Panc1 (cell line): ENCODE measurements around the gene ARHGEF28. TPM values are rescaled to one million over a fixed set of nuclear protein-coding genes. Genes with fewer than 3 reads are reported as not detected.

Source experiments
- ATAC-seq: fragments of 200-7000 bp; cut with Tn5 transposase; 2 replicates; pipeline ENCODE4 v1.9.1; 2020; ENCODE audit warnings: mild to moderate bottlenecking, moderate library complexity
- BruUV-seq: library from RNA; stranded (reverse); fragments of 400-500 nt; replicated peaks from 2 replicates; lab custom pipeline; 2021; lab: Mats Ljungman, UMichigan
- CTCF ChIA-PET: fragments of 300-600 bp; sonication (Branson Sonifier 250); formaldehyde crosslinking; loops from one replicate; lab custom pipeline; 2022; ENCODE audit warnings: antibody characterized with exemption; lab: Charles Lee
- POLR2A ChIA-PET: fragments of 300-600 bp; sonication (Branson Sonifier 250); formaldehyde crosslinking; loops from one replicate; lab custom pipeline; 2022; ENCODE audit warnings: antibody characterized with exemption; lab: Charles Lee
- DNase-seq: peaks from one replicate; pipeline ENCODE4 v3.0.0-alpha.2; 2010; ENCODE audit warnings: low read depth, low spot score
- H3K27ac ChIP-seq: 2 replicates; pipeline ENCODE4 v1.5.1; 2011; ENCODE audit warnings: mild to moderate bottlenecking, low read length, inconsistent platforms
- H3K27me3 ChIP-seq: fragments of 200-500 bp; sonication (Bioruptor generic); 2 replicates; pipeline ENCODE4 v1.6.0; 2014; ENCODE audit warnings: low read length, inconsistent platforms; ENCODE audit not compliant: control insufficient read depth, insufficient read depth
- H3K36me3 ChIP-seq: fragments of 200-500 bp; sonication (Bioruptor generic); 2 replicates; pipeline ENCODE4 v1.5.1; 2014; ENCODE audit warnings: inconsistent platforms, mild to moderate bottlenecking, low read length, moderate library complexity; ENCODE audit not compliant: control insufficient read depth, insufficient read depth
- H3K4me1 ChIP-seq: 2 replicates; pipeline ENCODE4 v1.5.1; 2011; ENCODE audit warnings: inconsistent platforms, mild to moderate bottlenecking, low read length, moderate library complexity; ENCODE audit not compliant: control insufficient read depth, insufficient read depth
- H3K4me3 ChIP-seq, 2 experiments: 2 replicates each; pipeline ENCODE4 v1.5.1; 2011 to 2012; ENCODE audit warnings: low read depth in 2 of 2, low read length in 2 of 2, mild to moderate bottlenecking in 2 of 2, inconsistent platforms in 1 of 2, moderate library complexity in 1 of 2
- H3K9me3 ChIP-seq: fragments of 200-500 bp; sonication (Bioruptor generic); 2 replicates; pipeline ENCODE4 v1.5.1; 2014; ENCODE audit warnings: low read depth, mild to moderate bottlenecking, inconsistent platforms, low read length, moderate library complexity; ENCODE audit not compliant: control insufficient read depth, insufficient read depth
- POLR2AphosphoS5 ChIP-seq: IDR thresholded peaks from 2 replicates; pipeline ENCODE4 v1.6.1; 2012; ENCODE audit warnings: mild to moderate bottlenecking, low read depth, low read length, moderate library complexity
- SIN3A ChIP-seq: IDR thresholded peaks from 2 replicates; pipeline ENCODE4 v1.6.1; 2012; ENCODE audit warnings: low read depth, mild to moderate bottlenecking, low read length, moderate library complexity, borderline replicate concordance; ENCODE audit not compliant: insufficient read depth
- TCF7L2 ChIP-seq: IDR thresholded peaks from 2 replicates; pipeline ENCODE4 v1.6.1; 2011; ENCODE audit warnings: mild to moderate bottlenecking, low read depth, low read length, inconsistent platforms
- in situ Hi-C: cut with HindIII; loops from 2 replicates; pipeline ENCODE4 v1.10.0; 2016; ENCODE audit warnings: low sequenced_read_pairs, low pct_unique_long_range_greater_than_20kb
- intact Hi-C: fragments of 100-400 bp; cut with micrococcal nuclease; formaldehyde crosslinking; loops from one replicate; pipeline ENCODE4 v1.10.0; 2022; ENCODE audit not compliant: unreplicated experiment
- total RNA-seq: library from RNA; stranded (reverse); gene quantifications from one replicate; pipeline ENCODE4 v1.2.1, GENCODE V29; 2021; ENCODE audit not compliant: unreplicated experiment
- TF ChIP-seq, protein P1 (sequence below): fragments of 450-650 bp; IDR thresholded peaks from 2 replicates; pipeline ENCODE4 v1.5.1; 2017; ENCODE audit warnings: mild to moderate bottlenecking
- TF ChIP-seq, protein P2 (sequence below), 2 experiments: IDR thresholded peaks; 2 replicates each; pipeline ENCODE4 v1.6.1; 2011 to 2012; ENCODE audit warnings: low read depth in 2 of 2, control low read depth in 1 of 2, low read length in 1 of 2, mild to moderate bottlenecking in 1 of 2, moderate library complexity in 1 of 2; ENCODE audit not compliant: insufficient read depth in 1 of 2

The ARHGEF28 gene
- total RNA-seq, 1 experiment from 2014 or later, result 34.8 TPM

DNA sequence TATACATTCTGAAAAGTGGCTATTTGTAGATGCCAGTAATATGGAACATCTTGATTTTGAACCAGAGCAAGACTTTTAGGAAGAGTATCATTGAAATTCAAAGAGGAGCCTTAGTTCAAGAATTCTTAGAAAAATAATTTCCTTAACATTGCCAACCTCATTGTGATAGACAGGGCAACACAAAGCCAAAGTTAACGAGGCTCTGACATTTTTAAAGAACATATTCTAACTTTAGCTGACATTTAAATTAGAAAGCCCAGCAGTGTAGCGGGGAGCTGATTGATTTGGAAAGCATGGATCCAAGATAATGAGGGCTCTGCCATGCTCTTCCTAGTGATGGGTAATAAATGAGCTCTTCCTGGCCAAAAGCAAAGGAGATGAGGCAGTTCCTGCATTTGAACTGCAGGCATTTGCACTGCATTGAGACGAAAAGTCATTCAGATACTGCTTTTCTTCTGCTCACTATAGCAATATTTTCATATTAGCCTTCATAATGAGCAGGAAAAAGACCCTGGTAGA lies 325.0 kb downstream of the ARHGEF28 start:
- H3K36me3 ChIP-seq, result no peaks in the 10 kb centered on the region
- ATAC-seq (no peak), DNase-seq (no peak)
- ChIA-PET POLR2A (no interaction called here), CTCF (no interaction called here)
- no peak overlapping the region for H3K4me3 ChIP-seq
- in situ Hi-C loops, result no loop called here
- TF ChIP-seq, protein P1, sequence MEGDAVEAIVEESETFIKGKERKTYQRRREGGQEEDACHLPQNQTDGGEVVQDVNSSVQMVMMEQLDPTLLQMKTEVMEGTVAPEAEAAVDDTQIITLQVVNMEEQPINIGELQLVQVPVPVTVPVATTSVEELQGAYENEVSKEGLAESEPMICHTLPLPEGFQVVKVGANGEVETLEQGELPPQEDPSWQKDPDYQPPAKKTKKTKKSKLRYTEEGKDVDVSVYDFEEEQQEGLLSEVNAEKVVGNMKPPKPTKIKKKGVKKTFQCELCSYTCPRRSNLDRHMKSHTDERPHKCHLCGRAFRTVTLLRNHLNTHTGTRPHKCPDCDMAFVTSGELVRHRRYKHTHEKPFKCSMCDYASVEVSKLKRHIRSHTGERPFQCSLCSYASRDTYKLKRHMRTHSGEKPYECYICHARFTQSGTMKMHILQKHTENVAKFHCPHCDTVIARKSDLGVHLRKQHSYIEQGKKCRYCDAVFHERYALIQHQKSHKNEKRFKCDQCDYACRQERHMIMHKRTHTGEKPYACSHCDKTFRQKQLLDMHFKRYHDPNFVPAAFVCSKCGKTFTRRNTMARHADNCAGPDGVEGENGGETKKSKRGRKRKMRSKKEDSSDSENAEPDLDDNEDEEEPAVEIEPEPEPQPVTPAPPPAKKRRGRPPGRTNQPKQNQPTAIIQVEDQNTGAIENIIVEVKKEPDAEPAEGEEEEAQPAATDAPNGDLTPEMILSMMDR, result no peak
- TF ChIP-seq SIN3A (no peak), TCF7L2 (no peak), POLR2AphosphoS5 (no peak)
- TF ChIP-seq, protein P2, sequence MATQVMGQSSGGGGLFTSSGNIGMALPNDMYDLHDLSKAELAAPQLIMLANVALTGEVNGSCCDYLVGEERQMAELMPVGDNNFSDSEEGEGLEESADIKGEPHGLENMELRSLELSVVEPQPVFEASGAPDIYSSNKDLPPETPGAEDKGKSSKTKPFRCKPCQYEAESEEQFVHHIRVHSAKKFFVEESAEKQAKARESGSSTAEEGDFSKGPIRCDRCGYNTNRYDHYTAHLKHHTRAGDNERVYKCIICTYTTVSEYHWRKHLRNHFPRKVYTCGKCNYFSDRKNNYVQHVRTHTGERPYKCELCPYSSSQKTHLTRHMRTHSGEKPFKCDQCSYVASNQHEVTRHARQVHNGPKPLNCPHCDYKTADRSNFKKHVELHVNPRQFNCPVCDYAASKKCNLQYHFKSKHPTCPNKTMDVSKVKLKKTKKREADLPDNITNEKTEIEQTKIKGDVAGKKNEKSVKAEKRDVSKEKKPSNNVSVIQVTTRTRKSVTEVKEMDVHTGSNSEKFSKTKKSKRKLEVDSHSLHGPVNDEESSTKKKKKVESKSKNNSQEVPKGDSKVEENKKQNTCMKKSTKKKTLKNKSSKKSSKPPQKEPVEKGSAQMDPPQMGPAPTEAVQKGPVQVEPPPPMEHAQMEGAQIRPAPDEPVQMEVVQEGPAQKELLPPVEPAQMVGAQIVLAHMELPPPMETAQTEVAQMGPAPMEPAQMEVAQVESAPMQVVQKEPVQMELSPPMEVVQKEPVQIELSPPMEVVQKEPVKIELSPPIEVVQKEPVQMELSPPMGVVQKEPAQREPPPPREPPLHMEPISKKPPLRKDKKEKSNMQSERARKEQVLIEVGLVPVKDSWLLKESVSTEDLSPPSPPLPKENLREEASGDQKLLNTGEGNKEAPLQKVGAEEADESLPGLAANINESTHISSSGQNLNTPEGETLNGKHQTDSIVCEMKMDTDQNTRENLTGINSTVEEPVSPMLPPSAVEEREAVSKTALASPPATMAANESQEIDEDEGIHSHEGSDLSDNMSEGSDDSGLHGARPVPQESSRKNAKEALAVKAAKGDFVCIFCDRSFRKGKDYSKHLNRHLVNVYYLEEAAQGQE (IDR thresholded peaks at IDR 0.05; ENCODE audit: insufficient read depth in 1 of 2, low read depth in 2 of 2, low read length in 1 of 2), result no peak
- intact Hi-C loops, result no loop called here
- H3K4me1 ChIP-seq, result no peaks in the 10 kb centered on the region
- H3K9me3 ChIP-seq, result no peaks in the 10 kb centered on the region
- H3K27ac ChIP-seq, result no peak overlapping the region
- no peaks in the 10 kb centered on the region; the same call in 1 of the 2 replicates for H3K27me3 ChIP-seq
- BruUV-seq, result no TSS peak

DNA sequence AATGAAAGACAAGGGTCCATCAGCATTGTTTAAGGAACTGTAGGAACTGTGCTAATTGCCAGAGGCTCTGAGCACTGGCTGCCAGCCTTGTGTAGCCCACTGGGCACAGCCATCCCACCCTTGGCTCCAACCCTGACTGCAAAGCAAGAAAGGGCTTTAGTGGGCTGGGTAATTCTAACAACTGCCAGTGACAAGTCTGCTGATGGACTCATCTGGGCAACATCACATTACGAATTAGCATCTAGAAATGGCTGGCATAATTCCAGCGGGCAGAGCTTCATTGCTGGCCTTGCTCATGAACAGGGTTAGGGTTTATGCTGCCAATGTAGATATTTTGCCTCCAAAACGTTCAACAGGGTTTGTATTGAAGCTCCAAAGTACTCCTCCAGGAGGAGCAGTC lies 326.9 kb downstream of the ARHGEF28 start:
- Histone ChIP-seq H3K36me3 (no peaks in the 10 kb centered on the region), H3K4me1 (no peaks in the 10 kb centered on the region), H3K4me3 (no peak overlapping the region), H3K9me3 (no peaks in the 10 kb centered on the region), H3K27ac (no peak overlapping the region), H3K27me3 (no peaks in the 10 kb centered on the region; the same call in 1 of the 2 replicates)
- ChIA-PET CTCF (interaction anchor here (0.5 kb wide), 1 partner anchor 763 kb away, joined by 8 read pairs; no protein-coding TSS in a partner anchor), POLR2A (no interaction called here)
- intact Hi-C loops, result no loop called here
- TF ChIP-seq POLR2AphosphoS5 (no peak), TCF7L2 (no peak), SIN3A (no peak)
- TF ChIP-seq, protein P2 (IDR thresholded peaks at IDR 0.05; ENCODE audit: insufficient read depth in 1 of 2, low read depth in 2 of 2, low read length in 1 of 2), result no peak
- TF ChIP-seq, protein P1, result no peak
- no peak for DNase-seq
- no TSS peak for BruUV-seq
- in situ Hi-C loops, result no loop called here
- 0 out of 2 replicates have a peak, but pooled peaks have one; percentile 34 for ATAC-seq
